Body of pancreas (tissue), 4 donors: ENCODE data around the gene FNTB. TPM values are rescaled to one million over a fixed set of nuclear protein-coding genes. Genes with fewer than 3 reads are reported as not detected.

Experiments used
- ATAC-seq: fragments of 150-250 bp; one replicate; pipeline ENCODE4 v1.9.1; 2016
- DNase-seq, 4 donors: peaks; one replicate each; pipeline ENCODE4 v3.0.0-alpha.2; 2019
- H3K27ac ChIP-seq, 4 donors: fragments of 200-600 bp; sonication (generic); 1 replicate in 3 of 4; 2 replicates in 1 of 4; pipeline versions ENCODE4 v1.5.1 to v1.6.1; 2016 to 2019; ENCODE audit warnings: mild to moderate bottlenecking in 1 of 4, mixed read lengths in 1 of 4, moderate library complexity in 1 of 4
- H3K27me3 ChIP-seq, 2 donors: fragments of 200-600 bp; sonication (generic); one replicate each; pipeline ENCODE4 v1.6.0; 2016; ENCODE audit warnings: mild to moderate bottlenecking in 1 of 2
- H3K36me3 ChIP-seq, 2 donors: fragments of 200-600 bp; sonication (generic); replicated peaks in 1 of 2; 2 replicates each; pipeline ENCODE4 v1.5.1; 2016; ENCODE audit warnings: low read depth in 2 of 2; ENCODE audit not compliant: insufficient read depth in 1 of 2
- H3K4me1 ChIP-seq: fragments of 200-600 bp; sonication (generic); one replicate; pipeline ENCODE4 v1.6.0; 2016
- H3K4me3 ChIP-seq, 2 donors: fragments of 200-600 bp; sonication (generic); 1 replicate in 1 of 2; 2 replicates in 1 of 2; pipeline ENCODE4 v1.5.1; 2016 to 2019
- H3K9me3 ChIP-seq, 3 donors: fragments of 200-600 bp; sonication (generic); 1 replicate in 2 of 3; 2 replicates in 1 of 3; pipeline ENCODE4 v1.5.1; 2016
- POLR2A ChIP-seq, 3 donors: fragments of 450-650 bp; IDR thresholded peaks; one replicate each; pipeline ENCODE4 v1.6.1; 2016; ENCODE audit warnings: antibody characterized with exemption in 3 of 3, mild to moderate bottlenecking in 2 of 3
- WGBS, 2 donors: methylation state at CpG; one replicate each; pipeline ENCODE4 v1.1.5; 2017; 5-methylcytosine and 5-hydroxymethylcytosine counted together
- intact Hi-C: fragments of 100-400 bp; cut with DNase I; formaldehyde crosslinking; loops from one replicate; pipeline ENCODE4 v1.15.1; 2023
- total RNA-seq, 2 donors: library from RNA; depleted of rRNA; stranded (reverse); fragments of >200 nt; gene quantifications; one replicate each; pipeline ENCODE4 v1.1.0, GENCODE V29; 2016
- TF ChIP-seq, protein P1 (sequence below), 7 experiments: fragments of 450-650 bp in 4 of 7; fragments of 200-600 bp in 3 of 7; sonication (generic) in 3 of 7; IDR thresholded peaks; one replicate each; pipeline ENCODE4 v1.5.1; 2016 to 2019; ENCODE audit warnings: antibody characterized with exemption in 7 of 7

FNTB gene
- total RNA-seq, 2 donors from 2014 or later: 6.7 to 8.6 TPM

DNA sequence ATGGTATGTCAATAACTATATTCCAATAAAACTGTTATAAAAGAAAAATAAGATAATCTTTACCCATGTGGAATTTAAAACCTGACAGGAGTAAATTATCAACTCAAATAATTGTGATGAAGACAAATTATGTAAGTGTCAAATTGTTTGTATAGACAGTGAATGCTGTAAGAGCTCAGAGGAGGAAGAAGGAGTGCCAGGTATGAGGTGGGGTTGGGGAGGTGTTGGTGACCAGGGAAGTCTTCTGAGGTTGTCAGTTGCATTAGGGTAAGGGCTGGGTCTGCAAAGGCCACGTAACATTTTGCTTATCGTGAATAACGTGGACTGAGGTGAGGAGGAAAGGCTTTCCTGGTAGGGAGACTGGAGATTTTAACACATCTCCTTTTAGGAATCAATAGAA, 118.1 kb downstream of the FNTB start:
- intact Hi-C loops: no loop called here
- no peak overlapping the region for H3K27ac ChIP-seq
- no peaks in the 10 kb centered on the region for H3K9me3 ChIP-seq
- H3K4me3 ChIP-seq: no peak overlapping the region
- ATAC-seq (no peak), DNase-seq (no peak)
- no peaks in the 10 kb centered on the region for H3K27me3 ChIP-seq
- H3K36me3 ChIP-seq: no peaks in the 10 kb centered on the region
- peaks cover 15% of the 10 kb centered on the region for H3K4me1 ChIP-seq
- TF ChIP-seq POLR2A (IDR thresholded peaks at IDR 0.05): no peak
- 93 to 94% methylated on average over 3 of the region's 3 CpGs for WGBS, 2 donors

DNA sequence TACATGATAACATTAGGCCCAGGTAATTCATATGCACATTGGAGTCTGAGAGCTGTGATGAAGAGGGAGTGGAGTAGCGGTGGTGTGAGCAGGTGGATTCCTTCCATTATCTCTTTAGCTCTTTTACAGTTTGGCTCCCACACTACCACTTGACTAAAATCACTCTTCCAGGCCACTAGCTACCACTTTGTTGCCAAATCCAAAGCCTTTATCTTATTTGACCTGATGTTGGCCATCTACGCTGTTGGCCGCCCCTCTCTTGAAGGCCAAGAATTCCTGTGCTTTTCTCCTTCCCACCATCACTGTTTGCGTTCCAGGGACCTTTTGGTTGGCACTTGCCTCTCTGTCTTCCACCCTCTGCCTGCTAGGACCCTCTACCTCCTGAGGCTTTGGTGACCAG, 119.6 kb downstream of the FNTB start:
- WGBS, 2 donors: 84 to 91% methylated on average over 4 of the region's 4 CpGs
- ATAC-seq (no peak), DNase-seq (no peak)
- peaks cover 5% of the 10 kb centered on the region for H3K4me1 ChIP-seq
- no peak for TF ChIP-seq POLR2A (IDR thresholded peaks at IDR 0.05)
- TF ChIP-seq, protein P1, sequence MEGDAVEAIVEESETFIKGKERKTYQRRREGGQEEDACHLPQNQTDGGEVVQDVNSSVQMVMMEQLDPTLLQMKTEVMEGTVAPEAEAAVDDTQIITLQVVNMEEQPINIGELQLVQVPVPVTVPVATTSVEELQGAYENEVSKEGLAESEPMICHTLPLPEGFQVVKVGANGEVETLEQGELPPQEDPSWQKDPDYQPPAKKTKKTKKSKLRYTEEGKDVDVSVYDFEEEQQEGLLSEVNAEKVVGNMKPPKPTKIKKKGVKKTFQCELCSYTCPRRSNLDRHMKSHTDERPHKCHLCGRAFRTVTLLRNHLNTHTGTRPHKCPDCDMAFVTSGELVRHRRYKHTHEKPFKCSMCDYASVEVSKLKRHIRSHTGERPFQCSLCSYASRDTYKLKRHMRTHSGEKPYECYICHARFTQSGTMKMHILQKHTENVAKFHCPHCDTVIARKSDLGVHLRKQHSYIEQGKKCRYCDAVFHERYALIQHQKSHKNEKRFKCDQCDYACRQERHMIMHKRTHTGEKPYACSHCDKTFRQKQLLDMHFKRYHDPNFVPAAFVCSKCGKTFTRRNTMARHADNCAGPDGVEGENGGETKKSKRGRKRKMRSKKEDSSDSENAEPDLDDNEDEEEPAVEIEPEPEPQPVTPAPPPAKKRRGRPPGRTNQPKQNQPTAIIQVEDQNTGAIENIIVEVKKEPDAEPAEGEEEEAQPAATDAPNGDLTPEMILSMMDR (IDR thresholded peaks at IDR 0.05): no peak
- no peak overlapping the region for H3K4me3 ChIP-seq
- H3K27ac ChIP-seq: no peak overlapping the region
- H3K36me3 ChIP-seq: no peaks in the 10 kb centered on the region
- H3K27me3 ChIP-seq: no peaks in the 10 kb centered on the region
- intact Hi-C loops: no loop called here
- no peaks in the 10 kb centered on the region for H3K9me3 ChIP-seq

DNA sequence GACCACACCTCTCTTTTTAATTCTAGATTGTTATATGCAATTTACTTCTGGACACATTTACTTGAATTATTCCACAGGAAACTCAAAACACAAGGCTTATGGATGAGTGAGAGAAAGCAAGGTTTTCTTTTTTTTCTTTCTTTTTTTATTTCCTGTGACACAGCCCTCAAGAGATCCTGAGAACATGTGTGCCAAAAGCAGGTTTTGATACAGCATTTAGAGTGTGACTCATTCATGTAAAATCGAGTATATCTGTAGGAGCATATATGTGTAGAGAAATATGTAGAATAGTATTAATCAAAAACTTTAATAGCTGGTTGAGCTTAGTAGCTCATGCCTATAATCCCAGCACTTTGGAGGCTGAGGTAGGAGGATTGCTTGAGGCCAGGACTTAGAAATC, 120.0 kb downstream of the FNTB start:
- Histone ChIP-seq H3K27me3 (no peaks in the 10 kb centered on the region), H3K27ac (no peak overlapping the region), H3K4me3 (no peak overlapping the region), H3K4me1 (peaks cover 5% of the 10 kb centered on the region), H3K36me3 (no peaks in the 10 kb centered on the region), H3K9me3 (no peaks in the 10 kb centered on the region)
- TF ChIP-seq, protein P1 (IDR thresholded peaks at IDR 0.05): no peak
- no peak for TF ChIP-seq POLR2A (IDR thresholded peaks at IDR 0.05)
- DNase-seq (no peak), ATAC-seq (no peak)
- intact Hi-C loops: no loop called here
- 48 to 58% methylated on average over 1 of the region's 1 CpG for WGBS, 2 donors

DNA sequence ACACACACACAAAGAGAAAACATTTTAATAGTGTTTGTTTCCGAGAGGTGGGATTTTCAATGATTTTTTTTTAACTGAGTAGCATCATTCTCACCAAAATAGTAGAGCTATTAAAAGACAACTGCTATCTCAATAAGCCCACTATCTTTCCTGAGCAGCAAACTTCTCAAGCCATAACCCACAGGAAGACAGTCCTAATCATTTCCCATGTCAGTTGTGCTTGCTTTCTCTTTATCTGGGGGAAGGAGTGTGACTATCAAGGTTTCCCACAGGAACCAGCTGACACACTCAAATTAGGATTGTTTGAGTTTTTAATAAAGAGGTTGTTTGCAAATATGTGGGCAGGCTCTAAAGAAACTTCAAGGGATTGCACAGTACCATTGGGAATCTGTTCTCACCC, 120.5 kb downstream of the FNTB start:
- WGBS, 2 donors: 81% methylated on average over 1 of the region's 1 CpG
- H3K4me1 ChIP-seq: peaks cover 5% of the 10 kb centered on the region
- no peaks in the 10 kb centered on the region for H3K36me3 ChIP-seq
- ATAC-seq: no peak
- H3K4me3 ChIP-seq: no peak overlapping the region
- TF ChIP-seq, protein P1 (IDR thresholded peaks at IDR 0.05): no peak
- TF ChIP-seq POLR2A (IDR thresholded peaks at IDR 0.05): no peak
- no peaks in the 10 kb centered on the region for H3K27me3 ChIP-seq
- no peaks in the 10 kb centered on the region for H3K9me3 ChIP-seq
- no peak overlapping the region for H3K27ac ChIP-seq
- intact Hi-C loops: no loop called here
- DNase-seq: no peak

DNA sequence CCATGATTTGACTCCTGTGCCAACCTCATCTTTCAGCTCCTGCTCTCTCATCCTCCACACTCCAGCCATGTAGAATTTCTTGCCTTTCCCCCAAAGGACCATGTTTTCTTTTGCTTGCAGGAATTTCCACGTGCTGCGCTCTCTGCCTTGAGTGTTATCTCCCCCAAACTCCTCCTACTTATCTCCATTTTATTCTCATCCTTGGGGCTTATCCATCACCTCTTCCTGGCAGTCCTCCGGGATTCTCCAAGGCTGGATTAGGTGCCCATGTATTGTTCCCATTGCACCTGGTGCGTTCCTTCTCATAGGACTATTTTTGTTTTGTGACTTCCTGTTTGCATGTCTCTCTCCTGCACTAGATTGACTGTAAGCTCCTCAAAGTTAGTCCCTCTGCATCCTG, 122.7 kb downstream of the FNTB start:
- no peaks in the 10 kb centered on the region for H3K36me3 ChIP-seq
- DNase-seq (no peak), ATAC-seq (no peak)
- no peaks in the 10 kb centered on the region for H3K27me3 ChIP-seq
- intact Hi-C loops: no loop called here
- no peaks in the 10 kb centered on the region for H3K4me1 ChIP-seq
- no peak overlapping the region for H3K27ac ChIP-seq
- H3K4me3 ChIP-seq: no peak overlapping the region
- no peaks in the 10 kb centered on the region for H3K9me3 ChIP-seq
- 79 to 81% methylated on average over 4 of the region's 4 CpGs for WGBS, 2 donors
- TF ChIP-seq, protein P1 (IDR thresholded peaks at IDR 0.05): no peak
- TF ChIP-seq POLR2A (IDR thresholded peaks at IDR 0.05): no peak
